Measurements from ENCODE around the gene CLP1. TPM values are rescaled to one million over a fixed set of nuclear protein-coding genes. Genes with fewer than 3 reads are reported as not detected.

CLP1 gene
- total RNA-seq, 3 donors from 2014 or later = 15.4 to 17.7 (median 17.7) TPM

GRCh38 chr11:57626895-57627294 is 30.7 kb upstream of the CLP1 start:
- Histone ChIP-seq H3K9me3 (no peaks in the 10 kb centered on the region), H3K27ac (no peak overlapping the region), H3K4me3 (no peak overlapping the region), H3K36me3 (no peaks in the 10 kb centered on the region), H3K27me3 (no peaks in the 10 kb centered on the region), H3K4me1 (no peaks in the 10 kb centered on the region)
- DNase-seq (ENCODE audit: low spot score in 2 of 2) = no peak
- no peak for TF ChIP-seq POLR2A (IDR thresholded peaks at IDR 0.05)
- intact Hi-C loops (cut with DNase I; ENCODE audit: low total_unique reads) = no loop called here

GRCh38 chr11:57630171-57630570 is 27.4 kb upstream of the CLP1 start:
- Histone ChIP-seq H3K27ac (no peak overlapping the region), H3K4me1 (no peaks in the 10 kb centered on the region), H3K9me3 (no peaks in the 10 kb centered on the region), H3K4me3 (no peak overlapping the region), H3K36me3 (no peaks in the 10 kb centered on the region), H3K27me3 (no peaks in the 10 kb centered on the region)
- intact Hi-C loops (cut with DNase I; ENCODE audit: low total_unique reads) = no loop called here
- DNase-seq (ENCODE audit: low spot score in 2 of 2) = no peak
- TF ChIP-seq POLR2A (IDR thresholded peaks at IDR 0.05) (no peak), POLR2AphosphoS5 (IDR thresholded peaks at IDR 0.05) (no peak), CTCF (IDR thresholded peaks at IDR 0.05) (no peak)

- no peak overlapping the region for H3K27ac ChIP-seq
- H3K4me1 ChIP-seq = no peaks in the 10 kb centered on the region
- no peaks in the 10 kb centered on the region for H3K9me3 ChIP-seq
- intact Hi-C loops (cut with DNase I; ENCODE audit: low total_unique reads) = no loop called here
- H3K36me3 ChIP-seq = no peaks in the 10 kb centered on the region
- no peaks in the 10 kb centered on the region for H3K27me3 ChIP-seq
- no peak overlapping the region for H3K4me3 ChIP-seq
- no peak for DNase-seq (ENCODE audit: low spot score in 2 of 2)
- TF ChIP-seq POLR2A (IDR thresholded peaks at IDR 0.05) = no peak
- no peak for TF ChIP-seq POLR2AphosphoS5 (IDR thresholded peaks at IDR 0.05)
- TF ChIP-seq CTCF (IDR thresholded peaks at IDR 0.05) = no peak
These were observed 25.4 kb upstream of the CLP1 start for GRCh38 chr11:57632116-57632515.

- Histone ChIP-seq H3K4me3 (no peak overlapping the region), H3K36me3 (no peaks in the 10 kb centered on the region), H3K27ac (no peak overlapping the region), H3K4me1 (no peaks in the 10 kb centered on the region), H3K27me3 (no peaks in the 10 kb centered on the region), H3K9me3 (no peaks in the 10 kb centered on the region)
- TF ChIP-seq POLR2A (IDR thresholded peaks at IDR 0.05) (no peak), CTCF (IDR thresholded peaks at IDR 0.05) (no peak), POLR2AphosphoS5 (IDR thresholded peaks at IDR 0.05) (no peak)
- intact Hi-C loops (cut with DNase I; ENCODE audit: low total_unique reads) = no loop called here
- no peak for DNase-seq (ENCODE audit: low spot score in 2 of 2)
These were observed 24.0 kb upstream of the CLP1 start for GRCh38 chr11:57633394-57634070.

GRCh38 chr11:57634311-57634710 is 23.3 kb upstream of the CLP1 start:
- no peak for DNase-seq (ENCODE audit: low spot score in 2 of 2)
- intact Hi-C loops (cut with DNase I; ENCODE audit: low total_unique reads) = no loop called here
- no peak overlapping the region for H3K4me3 ChIP-seq
- no peak for TF ChIP-seq CTCF (IDR thresholded peaks at IDR 0.05)
- no peak for TF ChIP-seq POLR2A (IDR thresholded peaks at IDR 0.05)
- no peak for TF ChIP-seq POLR2AphosphoS5 (IDR thresholded peaks at IDR 0.05)
- no peak overlapping the region for H3K27ac ChIP-seq
- H3K4me1 ChIP-seq = no peaks in the 10 kb centered on the region
- H3K9me3 ChIP-seq = no peaks in the 10 kb centered on the region
- H3K27me3 ChIP-seq = no peaks in the 10 kb centered on the region
- H3K36me3 ChIP-seq = no peaks in the 10 kb centered on the region
